Mesendoderm (in vitro differentiated cells): ENCODE measurements around the gene AGPAT2.

ENCODE experiments used
- DNase-seq: peaks from one replicate; pipeline ENCODE4 v3.0.0; 2013
- H2AK5ac ChIP-seq: 2 replicates; pipeline ENCODE4 v1.6.1; 2013; ENCODE audit warnings: low read length, inconsistent platforms
- H2BK120ac ChIP-seq: 2 replicates; pipeline ENCODE4 v1.6.1; 2013; ENCODE audit warnings: low read depth, mild to moderate bottlenecking, low read length, moderate library complexity, mixed read lengths
- H2BK15ac ChIP-seq: replicated peaks from 2 replicates; pipeline ENCODE4 v1.6.1; 2013; ENCODE audit warnings: low read depth, mild to moderate bottlenecking, moderate library complexity
- H2BK5ac ChIP-seq: 2 replicates; pipeline ENCODE4 v1.6.1; 2013; ENCODE audit warnings: low read length, inconsistent platforms
- H3K18ac ChIP-seq: 2 replicates; pipeline ENCODE4 v1.6.1; 2013; ENCODE audit warnings: mild to moderate bottlenecking, low read length, mixed read lengths
- H3K23ac ChIP-seq: one replicate; pipeline ENCODE4 v1.6.1; 2013; ENCODE audit warnings: low read length
- H3K27ac ChIP-seq: 2 replicates; pipeline ENCODE4 v1.5.1; 2013; ENCODE audit warnings: low read depth, mild to moderate bottlenecking, inconsistent platforms, low read length, moderate library complexity
- H3K27me3 ChIP-seq: 2 replicates; pipeline ENCODE4 v1.6.1; 2013; ENCODE audit warnings: low read length, control low read depth, mild to moderate bottlenecking, inconsistent platforms; ENCODE audit not compliant: insufficient read depth, poor library complexity
- H3K36me3 ChIP-seq: 2 replicates; pipeline ENCODE4 v1.6.1; 2013; ENCODE audit warnings: low read length, inconsistent platforms; ENCODE audit not compliant: control insufficient read depth, insufficient read depth
- H3K4ac ChIP-seq: one replicate; pipeline ENCODE4 v1.6.1; 2013; ENCODE audit warnings: low read depth, mild to moderate bottlenecking, low read length, moderate library complexity
- H3K4me1 ChIP-seq: 2 replicates; pipeline ENCODE4 v1.6.1; 2013; ENCODE audit warnings: low read depth, low read length, inconsistent platforms; ENCODE audit not compliant: control insufficient read depth
- H3K4me2 ChIP-seq: 2 replicates; pipeline ENCODE4 v1.6.1; 2013; ENCODE audit warnings: low read length
- H3K4me3 ChIP-seq: 2 replicates; pipeline ENCODE4 v1.5.1; 2013; ENCODE audit warnings: mild to moderate bottlenecking, low read length
- H3K56ac ChIP-seq: one replicate; pipeline ENCODE4 v1.6.1; 2013; ENCODE audit warnings: low read length
- H3K79me1 ChIP-seq: 2 replicates; pipeline ENCODE4 v1.6.1; 2013; ENCODE audit warnings: low read length, inconsistent platforms
- H3K79me2 ChIP-seq: 2 replicates; pipeline ENCODE4 v1.6.1; 2013; ENCODE audit warnings: mild to moderate bottlenecking, low read length; ENCODE audit not compliant: control insufficient read depth, insufficient read depth
- H3K9ac ChIP-seq: 2 replicates; pipeline ENCODE4 v1.6.1; 2013; ENCODE audit warnings: low read length, inconsistent platforms
- H4K5ac ChIP-seq: one replicate; pipeline ENCODE4 v1.6.1; 2013; ENCODE audit warnings: low read length
- H4K8ac ChIP-seq: one replicate; pipeline ENCODE4 v1.6.1; 2013; ENCODE audit warnings: low read depth, mild to moderate bottlenecking, control low read depth, low read length, moderate library complexity
- WGBS: extraction: QIAGEN DNeasy Blood & Tissue Kit; methylation state at CpG from one replicate; pipeline ENCODE4 v1.1.7; 2013; ENCODE audit warnings: low lambda C conversion rate, missing lambda C conversion rate; ENCODE audit not compliant: insufficient coverage; ENCODE audit errors: extremely low coverage; 5-methylcytosine and 5-hydroxymethylcytosine counted together

AGPAT2 gene

GRCh38 chr9:136661641-136662325 is 25.5 kb downstream of the AGPAT2 start:
- H3K4me1 ChIP-seq: no peaks in the 10 kb centered on the region
- no peaks in the 10 kb centered on the region for H3K36me3 ChIP-seq
- DNase-seq: no peak
- H2AK5ac ChIP-seq: no peak overlapping the region
- H3K27me3 ChIP-seq: no peaks in the 10 kb centered on the region
- H3K27ac ChIP-seq: no peak overlapping the region
- no peak overlapping the region for H3K4me2 ChIP-seq
- H2BK15ac ChIP-seq: no peak overlapping the region
- H3K4ac ChIP-seq: no peak overlapping the region
- H3K18ac ChIP-seq: no peak overlapping the region
- no peak overlapping the region for H3K23ac ChIP-seq
- no CpG with 5 or more reads among the region's 22 CpGs for WGBS
- no peak overlapping the region for H4K5ac ChIP-seq
- no peaks in the 10 kb centered on the region for H3K79me2 ChIP-seq
- H3K79me1 ChIP-seq: no peaks in the 10 kb centered on the region
- H4K8ac ChIP-seq: no peak overlapping the region
- no peak overlapping the region for H3K4me3 ChIP-seq
- H3K56ac ChIP-seq: no peak overlapping the region
- no peak overlapping the region for H2BK120ac ChIP-seq
- H3K9ac ChIP-seq: no peak overlapping the region
- no peak overlapping the region for H2BK5ac ChIP-seq

- no peak overlapping the region for H3K4ac ChIP-seq
- H3K4me3 ChIP-seq: no peak overlapping the region
- H3K36me3 ChIP-seq: no peaks in the 10 kb centered on the region
- no peak overlapping the region for H3K4me2 ChIP-seq
- H3K18ac ChIP-seq: no peak overlapping the region
- H3K79me1 ChIP-seq: no peaks in the 10 kb centered on the region
- no peaks in the 10 kb centered on the region for H3K79me2 ChIP-seq
- WGBS: no CpG with 5 or more reads among the region's 13 CpGs
- no peak overlapping the region for H2BK15ac ChIP-seq
- no peak for DNase-seq
- no peak overlapping the region for H3K56ac ChIP-seq
- no peak overlapping the region for H2AK5ac ChIP-seq
- H3K23ac ChIP-seq: no peak overlapping the region
- no peak overlapping the region for H3K9ac ChIP-seq
- no peaks in the 10 kb centered on the region for H3K27me3 ChIP-seq
- H4K8ac ChIP-seq: no peak overlapping the region
- H4K5ac ChIP-seq: no peak overlapping the region
- H3K4me1 ChIP-seq: no peaks in the 10 kb centered on the region
- no peak overlapping the region for H2BK120ac ChIP-seq
- no peak overlapping the region for H2BK5ac ChIP-seq
- H3K27ac ChIP-seq: no peak overlapping the region
These were observed 26.2 kb downstream of the AGPAT2 start for GRCh38 chr9:136660971-136661550.

- H3K4ac ChIP-seq: no peak overlapping the region
- no peak overlapping the region for H3K4me3 ChIP-seq
- H3K4me2 ChIP-seq: no peak overlapping the region
- H3K79me1 ChIP-seq: no peaks in the 10 kb centered on the region
- H3K36me3 ChIP-seq: no peaks in the 10 kb centered on the region
- H2AK5ac ChIP-seq: no peak overlapping the region
- no peaks in the 10 kb centered on the region for H3K79me2 ChIP-seq
- no peak overlapping the region for H3K9ac ChIP-seq
- H3K27ac ChIP-seq: no peak overlapping the region
- H2BK5ac ChIP-seq: no peak overlapping the region
- no peak overlapping the region for H4K5ac ChIP-seq
- no peak overlapping the region for H4K8ac ChIP-seq
- no peak overlapping the region for H3K23ac ChIP-seq
- no CpG with 5 or more reads among the region's 21 CpGs for WGBS
- H2BK15ac ChIP-seq: no peak overlapping the region
- H3K18ac ChIP-seq: no peak overlapping the region
- no peak for DNase-seq
- H3K27me3 ChIP-seq: no peaks in the 10 kb centered on the region
- no peaks in the 10 kb centered on the region for H3K4me1 ChIP-seq
- H3K56ac ChIP-seq: no peak overlapping the region
- H2BK120ac ChIP-seq: no peak overlapping the region
These were observed 27.1 kb downstream of the AGPAT2 start for GRCh38 chr9:136659861-136660784.

GRCh38 chr9:136658849-136659535 is 28.3 kb downstream of the AGPAT2 start:
- H3K36me3 ChIP-seq: no peaks in the 10 kb centered on the region
- H3K79me2 ChIP-seq: no peaks in the 10 kb centered on the region
- H4K5ac ChIP-seq: no peak overlapping the region
- H3K9ac ChIP-seq: no peak overlapping the region
- no peak overlapping the region for H3K27ac ChIP-seq
- no peaks in the 10 kb centered on the region for H3K27me3 ChIP-seq
- H3K4me2 ChIP-seq: no peak overlapping the region
- no peak overlapping the region for H2BK15ac ChIP-seq
- H2BK120ac ChIP-seq: no peak overlapping the region
- no peak overlapping the region for H4K8ac ChIP-seq
- H2BK5ac ChIP-seq: no peak overlapping the region
- H3K18ac ChIP-seq: no peak overlapping the region
- no peak overlapping the region for H3K4ac ChIP-seq
- WGBS: no CpG with 5 or more reads among the region's 37 CpGs
- H2AK5ac ChIP-seq: no peak overlapping the region
- no peak overlapping the region for H3K4me3 ChIP-seq
- DNase-seq: no peak
- H3K4me1 ChIP-seq: no peaks in the 10 kb centered on the region
- no peak overlapping the region for H3K56ac ChIP-seq
- H3K79me1 ChIP-seq: no peaks in the 10 kb centered on the region
- H3K23ac ChIP-seq: no peak overlapping the region

GRCh38 chr9:136657974-136658848 is 29.0 kb downstream of the AGPAT2 start:
- Histone ChIP-seq H3K4me3 (no peak overlapping the region), H3K4me1 (no peaks in the 10 kb centered on the region), H2BK120ac (no peak overlapping the region), H3K23ac (no peak overlapping the region), H3K56ac (no peak overlapping the region), H2AK5ac (no peak overlapping the region), H4K8ac (no peak overlapping the region), H3K4me2 (no peak overlapping the region), H3K27me3 (no peaks in the 10 kb centered on the region), H2BK5ac (no peak overlapping the region), H3K79me2 (no peaks in the 10 kb centered on the region), H3K9ac (no peak overlapping the region), H3K4ac (no peak overlapping the region), H3K36me3 (no peaks in the 10 kb centered on the region), H3K18ac (no peak overlapping the region), H3K27ac (no peak overlapping the region), H3K79me1 (no peaks in the 10 kb centered on the region), H2BK15ac (no peak overlapping the region), H4K5ac (no peak overlapping the region)
- DNase-seq: peak; percentile 46
- no CpG with 5 or more reads among the region's 31 CpGs for WGBS
